ENCODE measurements around the gene SFXN5.

The SFXN5 gene

DNA sequence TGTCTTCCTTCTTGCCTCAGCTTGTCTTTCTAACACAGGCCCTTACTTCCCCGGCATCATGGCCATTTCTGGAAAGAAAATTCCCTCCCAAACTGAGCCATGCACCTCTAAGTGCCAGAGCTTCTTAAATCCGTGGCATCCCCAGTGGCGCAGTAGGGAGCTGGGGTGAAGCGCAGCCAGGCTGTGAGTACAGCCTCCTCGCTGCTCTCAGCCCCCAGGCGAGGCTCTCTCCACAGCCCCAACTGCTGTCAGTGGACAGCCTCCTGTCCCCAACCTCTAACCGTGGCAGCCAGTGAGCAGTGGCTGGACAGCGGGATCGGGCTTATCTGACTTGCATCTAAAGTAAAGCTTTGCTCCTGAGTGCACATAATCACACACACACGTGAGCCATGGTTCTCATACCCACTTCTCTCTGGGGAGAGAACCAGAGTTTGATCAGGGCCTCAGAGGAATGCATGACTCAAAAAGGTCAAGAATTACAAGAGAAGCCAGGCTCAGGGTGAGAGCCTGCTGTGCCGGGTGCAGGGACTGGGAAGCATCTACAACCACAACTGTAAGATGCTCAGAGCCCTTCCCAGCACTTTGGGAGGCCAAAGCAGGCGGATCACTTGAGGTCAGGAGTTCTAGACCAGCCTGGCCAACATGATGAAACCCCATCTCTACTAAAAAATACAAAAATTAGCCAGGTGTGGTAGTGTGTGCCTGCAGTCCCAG lies 50.7 kb downstream of the SFXN5 start:
- DNase-seq (ENCODE audit: low read depth): no peak

DNA sequence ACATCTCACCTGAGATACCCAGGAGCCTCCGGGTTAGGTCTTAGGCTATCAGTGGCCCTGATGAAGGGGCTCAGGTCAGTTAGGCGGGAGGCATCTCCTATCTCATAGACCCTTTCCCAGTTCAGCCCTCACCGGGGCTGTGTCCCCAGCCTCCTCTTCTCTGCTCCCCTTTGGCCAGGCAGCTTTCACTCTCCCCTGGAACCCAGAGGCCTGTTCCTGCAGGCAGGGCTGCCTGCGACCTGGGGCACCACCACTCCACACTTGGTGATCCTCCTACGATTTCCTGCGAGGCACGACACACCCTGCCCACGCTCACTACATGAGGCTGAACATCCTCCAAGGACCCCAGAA lies 51.2 kb downstream of the SFXN5 start:
- no peak for DNase-seq (ENCODE audit: low read depth)

- no peak for DNase-seq (ENCODE audit: low read depth)
Observed at GRCh38 chr2:73018188-73018825, 53.2 kb downstream of the SFXN5 start.

DNA sequence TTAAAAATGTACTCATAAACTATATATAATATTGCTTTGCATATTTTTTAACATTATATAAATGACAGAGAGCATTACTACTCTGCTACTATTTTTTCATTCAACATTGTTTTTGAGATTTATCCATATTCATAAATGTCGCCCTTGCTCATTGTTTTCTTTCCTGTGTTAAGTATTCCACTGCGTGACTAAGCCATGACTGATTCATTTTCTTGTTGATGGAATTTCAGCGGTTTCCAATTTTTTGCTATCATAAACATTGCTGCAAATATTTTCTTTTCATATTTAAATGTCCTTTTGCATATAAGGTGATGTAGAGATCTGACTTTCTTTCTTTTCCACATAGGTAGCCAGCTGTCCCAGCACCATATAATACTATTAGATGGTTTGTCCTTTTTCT lies 57.6 kb downstream of the SFXN5 start:
- DNase-seq (ENCODE audit: low read depth): no peak

DNA sequence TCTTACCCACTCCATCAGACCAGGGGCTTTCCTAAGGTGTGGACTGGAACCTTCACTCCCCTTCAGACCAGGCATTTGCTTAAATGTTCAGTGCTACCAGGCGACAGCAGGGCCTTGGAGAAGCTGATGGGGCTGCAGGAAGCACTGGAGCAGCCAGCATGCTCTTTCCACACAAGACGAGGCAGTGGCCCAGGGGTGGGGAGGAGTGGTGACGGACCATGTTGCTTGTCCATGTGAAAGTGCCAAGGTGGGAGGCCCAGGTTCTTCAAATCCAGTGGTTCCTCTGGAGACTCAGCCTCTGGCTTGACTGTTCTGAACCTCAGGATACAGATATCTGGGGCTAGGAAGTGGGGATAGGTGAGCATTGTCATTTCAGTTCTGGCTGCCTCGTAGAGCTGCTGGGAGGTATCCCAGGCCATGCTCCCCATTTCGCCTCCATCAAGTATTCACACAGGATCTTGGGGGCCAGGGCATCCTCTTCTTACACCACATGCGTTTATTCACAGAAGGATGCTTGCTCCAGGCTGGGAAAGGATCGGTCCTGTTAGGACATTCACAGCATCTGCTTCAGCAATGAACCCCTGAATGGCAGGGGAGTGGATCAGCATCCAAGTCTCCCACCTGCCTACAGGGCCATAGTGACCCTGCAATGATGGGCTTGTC lies 62.2 kb downstream of the SFXN5 start:
- no peak for DNase-seq (ENCODE audit: low read depth)

DNA sequence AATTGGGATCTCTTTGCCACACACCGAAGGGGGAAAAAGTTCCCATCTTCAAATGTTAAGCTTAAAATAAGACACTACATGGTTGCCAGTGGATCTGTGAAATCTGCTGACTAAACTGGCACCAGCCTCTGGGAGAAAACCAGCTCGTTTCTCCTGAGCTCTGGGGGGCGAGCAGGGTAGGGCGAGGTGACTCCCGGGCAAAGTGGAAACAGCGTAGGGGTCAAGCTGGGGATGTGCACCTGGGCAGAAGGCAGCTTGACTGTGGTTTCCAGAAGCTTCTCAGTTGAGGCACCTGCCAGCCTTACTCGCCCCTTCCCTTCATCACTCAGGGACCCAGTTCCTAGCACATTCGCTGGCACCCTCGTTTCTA lies 62.8 kb downstream of the SFXN5 start:
- no peak for DNase-seq (ENCODE audit: low read depth)

GRCh38 chr2:73007991-73008765 lies 63.3 kb downstream of the SFXN5 start:
- DNase-seq (ENCODE audit: low read depth): no peak

DNA sequence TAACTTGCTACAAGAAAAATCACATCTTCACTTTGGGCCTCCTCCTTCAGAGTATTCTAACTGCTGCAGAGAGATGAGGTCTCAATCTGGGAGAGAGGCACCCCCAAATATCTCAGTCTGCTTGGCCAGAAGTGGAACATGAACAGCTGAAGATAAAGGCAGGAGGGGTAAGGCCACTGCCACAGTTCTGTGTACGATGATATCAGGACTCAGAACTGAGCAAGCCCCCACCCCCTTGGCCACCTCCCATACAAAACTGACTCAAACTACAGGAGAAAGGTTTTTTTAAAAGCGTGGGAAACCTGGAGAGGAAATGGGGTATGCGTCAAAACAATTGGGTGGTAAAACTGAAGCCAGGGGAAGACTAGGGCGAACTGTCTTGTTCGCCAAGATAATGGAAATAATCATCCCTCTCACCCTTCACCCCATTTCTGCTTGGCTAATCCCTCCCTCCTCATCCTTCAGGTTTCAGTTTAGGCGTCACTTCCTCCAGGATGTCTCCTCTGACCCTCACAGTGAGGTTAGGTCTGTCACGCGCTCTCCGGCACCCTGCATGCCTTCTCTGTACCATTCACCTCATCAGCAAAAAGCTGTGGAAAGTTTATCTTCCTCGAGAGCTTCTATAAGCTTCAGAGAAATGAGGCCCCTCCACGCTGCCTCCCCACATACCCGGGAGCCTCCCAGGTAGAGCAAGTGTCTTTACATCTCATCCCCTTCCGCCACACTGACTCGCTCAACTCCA lies 64.4 kb downstream of the SFXN5 start:
- DNase-seq (ENCODE audit: low read depth): no peak

- DNase-seq (ENCODE audit: low read depth): no peak
Observed at GRCh38 chr2:73004889-73005596, 66.5 kb downstream of the SFXN5 start.

DNA sequence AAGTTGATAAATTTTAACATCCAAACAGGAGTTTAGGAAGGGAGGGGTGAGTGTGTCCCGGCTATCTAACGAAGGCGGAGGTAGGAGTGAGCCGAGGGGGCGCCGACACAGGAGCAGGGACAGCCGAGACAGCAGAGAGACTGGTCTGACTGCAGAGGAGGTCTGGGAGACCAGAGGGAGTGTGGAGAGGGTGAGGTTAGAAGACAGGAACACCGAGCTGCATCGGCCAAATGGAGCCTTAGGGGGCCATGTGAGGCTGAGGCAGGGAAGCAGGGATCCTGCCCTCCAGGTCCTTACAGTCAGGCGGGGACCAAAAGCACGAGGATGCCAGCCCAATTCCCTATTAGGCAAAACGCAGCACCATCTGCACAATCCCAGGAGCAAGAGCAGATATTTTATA lies 67.0 kb downstream of the SFXN5 start:
- no peak for DNase-seq (ENCODE audit: low read depth)

DNA sequence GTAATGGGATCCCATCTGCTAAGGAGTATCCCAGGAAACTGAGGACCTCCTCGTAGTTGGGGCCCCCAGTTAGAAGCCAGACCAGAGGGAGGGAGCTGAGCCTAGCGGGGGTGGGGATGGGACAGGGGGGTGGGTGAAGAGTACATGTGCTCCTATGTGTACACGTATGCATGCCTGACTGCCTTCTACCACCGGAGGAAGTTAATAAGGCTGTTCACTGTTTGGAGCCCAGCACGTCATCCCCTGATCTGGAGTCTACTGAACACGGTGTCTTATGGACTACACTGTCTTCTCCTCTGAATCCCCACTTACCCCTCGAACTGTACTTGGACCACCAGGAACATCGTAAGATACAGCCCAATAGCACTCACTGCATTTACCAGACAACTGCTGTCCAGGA lies 68.5 kb downstream of the SFXN5 start:
- DNase-seq (ENCODE audit: low read depth): no peak

GRCh38 chr2:73000808-73001570 lies 70.5 kb downstream of the SFXN5 start:
- no peak for DNase-seq (ENCODE audit: low read depth)

DNA sequence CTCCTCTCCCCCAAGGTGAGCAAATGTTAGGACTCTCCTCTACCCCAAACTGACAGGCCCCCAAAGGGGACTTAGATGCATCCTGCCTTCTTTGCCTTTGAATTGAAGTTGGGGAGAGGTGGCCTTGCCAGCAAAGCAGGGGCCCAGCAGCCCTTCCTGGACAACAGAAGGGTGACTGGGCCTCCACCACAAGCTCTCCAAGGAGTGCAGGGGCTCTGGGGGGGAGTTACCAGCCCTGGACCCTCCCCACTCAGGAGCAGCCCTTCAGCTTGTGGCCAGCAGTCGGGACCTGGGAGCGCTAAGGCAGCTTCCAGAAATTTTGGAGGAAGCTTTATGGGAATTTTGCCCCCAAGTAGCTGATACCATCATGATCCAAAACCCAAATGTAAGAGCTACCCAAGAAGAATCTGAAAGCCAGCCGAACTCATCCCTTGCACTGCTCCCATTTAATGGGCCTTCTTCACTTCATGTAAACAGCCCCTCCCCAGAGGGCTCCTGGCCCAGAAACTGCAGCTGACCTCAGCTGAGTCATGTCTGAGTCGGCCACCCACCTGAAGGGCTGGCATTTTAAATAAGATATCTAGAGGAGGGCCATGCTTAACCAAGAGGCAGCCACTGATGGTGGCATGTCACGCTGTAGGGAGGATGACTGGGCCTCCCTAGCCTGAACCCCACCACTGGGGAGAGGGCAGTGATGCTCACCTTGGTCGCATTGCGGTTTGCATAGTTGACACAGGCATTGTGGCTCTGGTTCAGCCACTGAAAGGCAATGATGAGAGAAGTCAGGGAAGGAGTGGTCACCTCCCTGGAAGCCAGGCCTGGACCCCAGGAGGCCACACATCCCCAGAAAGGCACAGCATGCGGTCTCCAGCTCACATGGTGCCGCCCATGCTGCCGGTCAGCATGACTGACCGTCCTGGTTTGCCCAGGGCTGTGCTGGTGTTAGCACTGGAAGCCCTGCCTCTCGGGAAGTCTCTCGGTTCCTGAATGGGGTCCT lies 71.5 kb downstream of the SFXN5 start:
- DNase-seq (ENCODE audit: low read depth): no peak

- DNase-seq (ENCODE audit: low read depth): no peak
Observed at GRCh38 chr2:72998724-72999123, 72.8 kb downstream of the SFXN5 start.

- no peak for DNase-seq (ENCODE audit: low read depth)
Observed at GRCh38 chr2:72998234-72998651, 73.3 kb downstream of the SFXN5 start.

DNA sequence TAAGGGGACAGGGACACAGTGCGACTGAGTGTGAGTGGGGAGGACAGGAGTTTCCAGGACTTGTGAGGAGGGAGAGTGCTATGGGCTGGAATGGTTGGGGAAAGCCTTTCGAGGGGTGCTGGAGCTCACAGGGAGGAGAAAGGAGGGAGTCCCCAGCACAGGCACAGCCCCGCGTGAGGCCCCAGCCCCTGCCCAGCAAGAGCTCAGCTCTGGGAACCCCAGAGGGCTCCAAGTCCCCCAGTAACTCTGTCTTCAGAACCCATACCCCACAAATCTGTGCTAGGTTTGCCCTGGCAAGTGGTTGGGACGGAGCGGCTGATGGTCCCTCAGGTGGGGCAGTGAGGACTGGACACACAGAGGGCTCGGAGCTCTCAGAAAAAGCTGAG lies 75.4 kb downstream of the SFXN5 start:
- no peak for DNase-seq (ENCODE audit: low read depth)

DNA sequence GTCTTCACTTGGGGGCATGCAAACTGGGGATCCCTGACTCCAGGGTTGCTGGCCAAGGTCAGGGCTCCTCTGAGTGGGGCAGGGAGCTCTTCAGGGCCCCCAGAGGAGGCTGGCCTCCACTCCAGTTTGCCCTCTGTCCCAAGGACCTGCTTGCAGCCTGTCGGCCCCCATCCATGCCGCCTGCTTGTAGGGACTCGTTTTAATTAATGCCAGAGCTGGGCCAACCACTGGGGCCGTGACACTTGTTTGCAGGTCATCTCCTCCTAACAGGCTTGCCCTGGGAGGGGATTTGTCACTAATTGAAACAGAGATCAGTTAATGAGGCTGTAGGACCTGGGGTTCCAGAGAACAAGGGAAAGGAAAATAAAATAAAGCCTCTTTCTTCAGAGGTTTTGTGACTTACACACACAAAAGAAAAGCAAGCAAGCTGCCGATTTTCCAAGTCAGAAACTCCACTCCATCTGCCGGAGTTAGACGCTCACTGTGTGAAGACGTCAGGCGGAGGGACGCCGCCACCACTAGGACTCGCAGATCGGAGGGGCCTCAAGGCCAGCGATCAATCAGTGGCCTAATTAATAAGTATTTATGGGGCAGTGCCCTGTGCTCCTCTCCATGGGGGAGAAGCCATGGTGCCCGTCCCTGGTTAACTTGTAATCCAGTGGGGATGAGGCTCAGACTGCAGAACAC lies 75.9 kb downstream of the SFXN5 start:
- DNase-seq (ENCODE audit: low read depth): no peak

DNA sequence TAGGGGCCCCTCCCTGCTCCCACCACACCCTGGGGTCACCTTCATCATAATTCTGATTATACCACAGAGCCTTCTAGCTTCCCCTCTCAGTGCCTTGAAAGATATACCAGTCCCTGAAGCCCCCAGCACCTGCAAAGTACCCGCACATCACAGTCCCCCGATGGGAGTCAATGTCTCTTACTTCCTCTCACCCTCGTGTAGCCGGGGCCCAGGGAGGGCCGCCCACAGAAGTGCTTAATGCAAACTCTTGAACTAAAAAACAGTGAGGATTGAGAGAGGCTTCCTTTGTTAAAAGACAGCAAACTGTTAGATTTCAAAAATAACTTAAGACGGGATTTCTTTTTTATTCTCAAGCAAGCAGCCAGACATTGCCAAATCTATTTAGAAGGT lies 76.5 kb downstream of the SFXN5 start:
- no peak for DNase-seq (ENCODE audit: low read depth)
